ENCODE measurements around the gene TDRD12.
A peak's percentile ranks its signal among the peaks of the same experiment; 100 is the strongest.
"Not testable (repeated sequence)": the region's sequence is repeated elsewhere in the genome, so short reads cannot be mapped to it uniquely, and the experiment has no call there.

TDRD12 gene

GRCh38 chr19:32748948-32749347, 29.4 kb downstream of the TDRD12 start:
- DNase-seq: no peak

- DNase-seq: no peak
These were observed 29.8 kb downstream of the TDRD12 start for GRCh38 chr19:32749361-32749760.

- peak; percentile 10 for DNase-seq
These were observed 31.0 kb downstream of the TDRD12 start for GRCh38 chr19:32750441-32751055.

- no peak for DNase-seq
These were observed 31.5 kb downstream of the TDRD12 start for GRCh38 chr19:32751066-32751465.

GRCh38 chr19:32757189-32757588, 37.6 kb downstream of the TDRD12 start:
- DNase-seq: no peak

GRCh38 chr19:32765365-32765764, 45.8 kb downstream of the TDRD12 start:
- DNase-seq: not testable (repeated sequence)

- no peak for DNase-seq
These were observed 48.5 kb downstream of the TDRD12 start for GRCh38 chr19:32767951-32768679.

- no peak for DNase-seq
These were observed 52.0 kb downstream of the TDRD12 start for GRCh38 chr19:32771596-32771995.

GRCh38 chr19:32773126-32773525, 53.6 kb downstream of the TDRD12 start:
- no peak for DNase-seq

GRCh38 chr19:32779082-32779481, 59.5 kb downstream of the TDRD12 start:
- DNase-seq: no peak

GRCh38 chr19:32781280-32781679, 61.7 kb downstream of the TDRD12 start:
- no peak for DNase-seq

- DNase-seq: not testable (repeated sequence)
These were observed 62.5 kb downstream of the TDRD12 start for GRCh38 chr19:32782089-32782488.

GRCh38 chr19:32787161-32787813, 67.7 kb downstream of the TDRD12 start:
- not testable (repeated sequence) for DNase-seq

- not testable (repeated sequence) for DNase-seq
These were observed 68.3 kb downstream of the TDRD12 start for GRCh38 chr19:32787895-32788294.

GRCh38 chr19:32789429-32789828, 69.9 kb downstream of the TDRD12 start:
- DNase-seq: no peak

- DNase-seq: no peak
These were observed 78.6 kb downstream of the TDRD12 start for GRCh38 chr19:32798201-32798600.

GRCh38 chr19:32800191-32800590, 80.6 kb downstream of the TDRD12 start:
- no peak for DNase-seq

- DNase-seq: no peak
These were observed 81.2 kb downstream of the TDRD12 start for GRCh38 chr19:32800754-32801153.

GRCh38 chr19:32802840-32803239, 83.3 kb downstream of the TDRD12 start:
- DNase-seq: no peak

GRCh38 chr19:32808236-32808635, 88.7 kb downstream of the TDRD12 start:
- DNase-seq: no peak

GRCh38 chr19:32809254-32809653, 89.7 kb downstream of the TDRD12 start:
- DNase-seq: no peak

- no peak for DNase-seq
These were observed 90.2 kb downstream of the TDRD12 start for GRCh38 chr19:32809754-32810153.

- no peak for DNase-seq
These were observed 90.9 kb downstream of the TDRD12 start for GRCh38 chr19:32810452-32810851.

- DNase-seq: no peak
These were observed 91.6 kb downstream of the TDRD12 start for GRCh38 chr19:32811151-32811550.
